WTC11 (cell line): ENCODE measurements around the gene ZFPM1. TPM values are rescaled to one million over a fixed set of nuclear protein-coding genes. Genes with fewer than 3 reads are reported as not detected.

ENCODE experiments used
- ATAC-seq: fragments of 200-7000 bp; cut with Tn5 transposase; 2 replicates; pipeline ENCODE4 v1.10.0; 2021; ENCODE audit warnings: mild to moderate bottlenecking, moderate library complexity
- CTCF ChIA-PET: fragments of 300-600 bp; sonication (Branson Sonifier 250); formaldehyde crosslinking; loops from one replicate; lab custom pipeline; 2021; ENCODE audit warnings: antibody characterized with exemption; lab: Charles Lee
- POLR2A ChIA-PET: fragments of 350-600 bp; sonication (Branson Sonifier 250); formaldehyde crosslinking; loops from one replicate; lab custom pipeline; 2021; ENCODE audit warnings: antibody characterized with exemption; lab: Charles Lee
- DNase-seq: peaks from one replicate; pipeline ENCODE4 v3.0.0; 2021; ENCODE audit warnings: low spot score
- H3K27ac Mint-ChIP-seq: 2 replicates; pipeline ENCODE4 v1.8.0; 2021; ENCODE audit warnings: mixed read lengths
- H3K27me3 Mint-ChIP-seq: 2 replicates; pipeline ENCODE4 v1.8.0; 2021; ENCODE audit warnings: low read depth, mild to moderate bottlenecking, moderate library complexity, mixed read lengths
- H3K36me3 Mint-ChIP-seq: 2 replicates; pipeline ENCODE4 v1.8.0; 2021; ENCODE audit warnings: mixed read lengths
- H3K4me1 Mint-ChIP-seq: 2 replicates; pipeline ENCODE4 v1.8.0; 2022; ENCODE audit warnings: mixed read lengths
- H3K4me3 Mint-ChIP-seq: 2 replicates; pipeline ENCODE4 v1.8.0; 2021; ENCODE audit warnings: mild to moderate bottlenecking, moderate library complexity, mixed read lengths
- H3K9me3 Mint-ChIP-seq: 2 replicates; pipeline ENCODE4 v1.8.0; 2021; ENCODE audit warnings: mixed read lengths
- ATF1 ChIP-seq: sonication (generic); formaldehyde crosslinking; IDR thresholded peaks from 2 replicates; pipeline ENCODE4 v1.8.1; 2023; ENCODE audit warnings: mild to moderate bottlenecking, moderate library complexity, missing genetic modification reagents
- ATF6 ChIP-seq: sonication (generic); formaldehyde crosslinking; IDR thresholded peaks from 2 replicates; pipeline ENCODE4 v1.8.1; 2023; ENCODE audit warnings: mild to moderate bottlenecking, missing genetic modification reagents
- ETV6 ChIP-seq: sonication (generic); formaldehyde crosslinking; IDR thresholded peaks from 2 replicates; pipeline ENCODE4 v1.8.1; 2022; ENCODE audit warnings: mild to moderate bottlenecking, missing genetic modification reagents
- FOXJ3 ChIP-seq: sonication (generic); formaldehyde crosslinking; IDR thresholded peaks from 2 replicates; pipeline ENCODE4 v1.9.0; 2021; ENCODE audit warnings: missing genetic modification reagents, mild to moderate bottlenecking, borderline replicate concordance
- GTF2I ChIP-seq: fragments of 250-450 bp; sonication (Bioruptor Pico); conservative IDR thresholded peaks from 2 replicates; pipeline ENCODE4 v1.4.0; 2021; ENCODE audit warnings: mild to moderate bottlenecking
- HMGXB4 ChIP-seq: sonication (generic); formaldehyde crosslinking; IDR thresholded peaks from 2 replicates; pipeline ENCODE4 v1.8.1; 2023; ENCODE audit warnings: mild to moderate bottlenecking, moderate library complexity, missing genetic modification reagents
- JUN ChIP-seq: sonication (generic); formaldehyde crosslinking; IDR thresholded peaks from 2 replicates; pipeline ENCODE4 v1.8.0; 2023; ENCODE audit warnings: mild to moderate bottlenecking, missing genetic modification reagents
- SOX15 ChIP-seq: fragments of 250-450 bp; sonication (Bioruptor Pico); IDR thresholded peaks from 2 replicates; pipeline ENCODE4 v1.9.0; 2021; ENCODE audit warnings: mild to moderate bottlenecking
- STAT6 ChIP-seq: sonication (generic); formaldehyde crosslinking; conservative IDR thresholded peaks from 2 replicates; pipeline ENCODE4 v1.8.1; 2023; ENCODE audit warnings: mild to moderate bottlenecking, low read depth, missing genetic modification reagents, moderate library complexity
- USF2 ChIP-seq: sonication (generic); formaldehyde crosslinking; IDR thresholded peaks from 2 replicates; pipeline ENCODE4 v1.8.1; 2023; ENCODE audit warnings: mild to moderate bottlenecking, missing genetic modification reagents, moderate library complexity
- ZBTB21 ChIP-seq: sonication (generic); formaldehyde crosslinking; IDR thresholded peaks from 2 replicates; pipeline ENCODE4 v1.8.1; 2023; ENCODE audit warnings: mild to moderate bottlenecking, missing genetic modification reagents, borderline replicate concordance
- ZNF219 ChIP-seq: sonication (generic); formaldehyde crosslinking; IDR thresholded peaks from 2 replicates; pipeline ENCODE4 v1.8.0; 2023; ENCODE audit warnings: missing genetic modification reagents, mild to moderate bottlenecking, borderline replicate concordance
- ZNF232 ChIP-seq: sonication (generic); formaldehyde crosslinking; IDR thresholded peaks from 2 replicates; pipeline ENCODE4 v1.8.0; 2022; ENCODE audit warnings: mild to moderate bottlenecking, missing genetic modification reagents
- ZSCAN18 ChIP-seq: fragments of 250-450 bp; sonication (Bioruptor Pico); IDR thresholded peaks from 2 replicates; pipeline ENCODE4 v2.1.2; 2022; ENCODE audit warnings: mild to moderate bottlenecking, moderate library complexity
- total RNA-seq: library from RNA; stranded (reverse); gene quantifications from 3 replicates; pipeline ENCODE4 v1.2.3, GENCODE V29; 2021
- TF ChIP-seq, protein P1 (sequence below): sonication (generic); formaldehyde crosslinking; IDR thresholded peaks from 2 replicates; pipeline ENCODE4 v1.8.1; 2022; ENCODE audit warnings: mild to moderate bottlenecking, moderate library complexity, missing genetic modification reagents
- TF ChIP-seq, protein P2 (sequence below): sonication (generic); formaldehyde crosslinking; IDR thresholded peaks from 2 replicates; pipeline ENCODE4 v1.8.1; 2023; ENCODE audit warnings: mild to moderate bottlenecking, missing genetic modification reagents, moderate library complexity

ZFPM1 gene
- total RNA-seq, 1 experiment from 2014 or later, result 9.3 TPM

GRCh38 chr16:88454523-88454947, 1.5 kb downstream of the ZFPM1 start (continued):
- TF ChIP-seq STAT6 (CRISPR knock-in tag) (no peak), SOX15 (CRISPR knock-in tag) (no peak), ATF1 (CRISPR knock-in tag) (no peak)
- TF ChIP-seq, all 79 proteins: peak for 0

GRCh38 chr16:88455610-88456355, 2.7 kb downstream of the ZFPM1 start:
- ChIA-PET CTCF (interaction anchor here (0.9 to 2.2 kb wide), 5 partner anchors 12 to 282 kb away, joined by 3 to 7 read pairs (median 5); no protein-coding TSS in a partner anchor), POLR2A (no interaction called here)
- Mint-ChIP-seq H3K27ac (no peak overlapping the region), H3K4me1 (peaks cover 11% of the 10 kb centered on the region), H3K4me3 (peak overlapping the region; percentile 60), H3K36me3 (no peaks in the 10 kb centered on the region), H3K9me3 (no peaks in the 10 kb centered on the region), H3K27me3 (peaks cover 56% of the 10 kb centered on the region)
- DNase-seq, result peak; percentile 59
- 0 out of 2 replicates have a peak, but pooled peaks have one; percentile 1 for ATAC-seq
- TF ChIP-seq ZNF232 (CRISPR knock-in tag), result no peak
- TF ChIP-seq ZSCAN18 (CRISPR knock-in tag), result no peak
- no peak for TF ChIP-seq ATF6 (CRISPR knock-in tag)
- TF ChIP-seq ZBTB21 (CRISPR knock-in tag), result no peak
- no peak for TF ChIP-seq ZNF219 (CRISPR knock-in tag)
- TF ChIP-seq JUN (CRISPR knock-in tag), result no peak
- TF ChIP-seq USF2, result no peak
- TF ChIP-seq HMGXB4 (CRISPR knock-in tag), result 0 out of 2 replicates have a peak, but pooled peaks have one; percentile 24
- TF ChIP-seq, protein P1, sequence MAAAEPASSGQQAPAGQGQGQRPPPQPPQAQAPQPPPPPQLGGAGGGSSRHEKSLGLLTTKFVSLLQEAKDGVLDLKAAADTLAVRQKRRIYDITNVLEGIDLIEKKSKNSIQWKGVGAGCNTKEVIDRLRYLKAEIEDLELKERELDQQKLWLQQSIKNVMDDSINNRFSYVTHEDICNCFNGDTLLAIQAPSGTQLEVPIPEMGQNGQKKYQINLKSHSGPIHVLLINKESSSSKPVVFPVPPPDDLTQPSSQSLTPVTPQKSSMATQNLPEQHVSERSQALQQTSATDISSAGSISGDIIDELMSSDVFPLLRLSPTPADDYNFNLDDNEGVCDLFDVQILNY (CRISPR knock-in tag), result peak; percentile 43; the same call in 1 of the 2 replicates
- TF ChIP-seq GTF2I (CRISPR knock-in tag), result no peak
- no peak for TF ChIP-seq FOXJ3
- TF ChIP-seq, protein P2, sequence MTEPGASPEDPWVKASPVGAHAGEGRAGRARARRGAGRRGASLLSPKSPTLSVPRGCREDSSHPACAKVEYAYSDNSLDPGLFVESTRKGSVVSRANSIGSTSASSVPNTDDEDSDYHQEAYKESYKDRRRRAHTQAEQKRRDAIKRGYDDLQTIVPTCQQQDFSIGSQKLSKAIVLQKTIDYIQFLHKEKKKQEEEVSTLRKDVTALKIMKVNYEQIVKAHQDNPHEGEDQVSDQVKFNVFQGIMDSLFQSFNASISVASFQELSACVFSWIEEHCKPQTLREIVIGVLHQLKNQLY (CRISPR knock-in tag), result no peak
- no peak for TF ChIP-seq ETV6 (CRISPR knock-in tag)
